ENCODE results near the gene LMAN2L.
"Not testable (repeated sequence)": the region's sequence is repeated elsewhere in the genome, so short reads cannot be mapped to it uniquely, and the experiment has no call there.

The LMAN2L gene

DNA sequence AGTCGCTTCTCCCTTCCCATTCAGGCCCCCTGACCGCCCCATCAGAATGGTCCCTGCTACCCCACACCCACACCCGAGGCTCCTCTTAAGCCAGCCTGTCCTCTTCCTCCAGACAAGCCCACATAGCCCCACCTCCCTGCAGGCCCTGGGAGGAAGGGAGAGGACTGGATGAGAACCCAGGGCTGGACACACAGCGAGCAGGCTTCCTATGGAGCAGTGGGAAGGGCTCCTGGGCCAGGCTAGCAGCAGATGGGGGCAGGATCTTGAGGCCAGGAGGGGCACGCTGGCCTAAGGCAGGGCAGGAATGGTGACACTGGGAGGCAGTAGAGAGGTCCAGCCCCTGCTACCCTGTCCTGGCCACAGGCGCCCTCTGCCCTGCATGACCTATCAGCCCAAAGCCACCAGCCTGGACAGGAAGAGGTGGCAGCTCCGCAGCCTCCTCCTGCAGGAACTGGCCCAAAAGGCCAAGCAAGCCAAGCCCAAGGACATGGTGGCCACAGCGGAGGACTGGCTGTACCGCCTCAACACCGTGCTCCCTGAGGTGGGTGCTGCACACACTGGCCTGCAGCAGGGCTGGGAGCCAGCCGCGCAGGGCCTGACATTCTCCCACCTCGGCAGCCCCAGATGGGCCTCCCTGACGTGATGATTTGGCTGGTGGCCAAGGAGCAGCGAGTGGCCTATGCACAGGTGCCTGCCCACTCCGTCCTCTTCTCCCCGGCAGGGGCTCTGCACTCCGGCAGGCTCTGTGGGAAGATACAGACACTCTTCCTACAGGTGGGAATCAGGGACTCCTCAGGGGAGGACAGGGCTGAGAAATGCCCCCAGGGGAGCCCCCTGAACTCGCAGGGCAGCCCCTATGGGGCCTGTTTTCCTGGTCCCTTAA lies 54.0 kb downstream of the LMAN2L start:
- no peak for DNase-seq

DNA sequence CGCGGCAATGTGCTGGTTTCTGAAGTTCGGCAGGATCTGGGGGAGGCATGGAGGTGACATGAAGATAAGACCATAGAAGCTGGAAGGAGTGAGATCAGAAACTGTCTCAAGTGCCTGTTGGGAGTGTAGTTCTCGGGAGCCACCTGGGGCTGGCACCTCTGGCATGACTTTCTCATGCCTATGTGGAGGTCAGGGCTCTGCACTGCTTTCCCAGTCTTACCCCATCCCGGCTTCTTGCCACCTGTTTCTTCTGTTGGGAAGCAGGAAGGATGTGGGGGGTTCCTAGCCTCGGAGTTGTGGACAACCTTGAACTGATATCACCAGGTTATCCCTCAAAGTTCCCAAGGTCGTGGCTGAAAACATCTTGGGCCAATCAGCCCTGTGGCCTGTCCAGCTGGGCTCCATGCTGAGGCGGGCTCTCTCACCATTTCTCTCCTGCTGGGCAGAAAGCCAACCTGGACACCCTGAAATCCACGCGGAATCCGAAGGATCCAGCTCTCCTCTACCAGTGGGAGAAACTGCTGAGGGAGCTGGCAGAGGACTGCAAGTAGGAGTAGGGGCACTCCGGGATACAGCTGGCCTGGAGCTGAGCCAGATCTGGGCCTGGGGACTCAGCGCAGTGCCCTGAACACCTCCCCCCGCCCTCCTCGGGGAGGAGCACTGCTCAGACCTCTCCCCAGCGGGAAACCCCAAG lies 54.8 kb downstream of the LMAN2L start:
- DNase-seq = no peak

DNA sequence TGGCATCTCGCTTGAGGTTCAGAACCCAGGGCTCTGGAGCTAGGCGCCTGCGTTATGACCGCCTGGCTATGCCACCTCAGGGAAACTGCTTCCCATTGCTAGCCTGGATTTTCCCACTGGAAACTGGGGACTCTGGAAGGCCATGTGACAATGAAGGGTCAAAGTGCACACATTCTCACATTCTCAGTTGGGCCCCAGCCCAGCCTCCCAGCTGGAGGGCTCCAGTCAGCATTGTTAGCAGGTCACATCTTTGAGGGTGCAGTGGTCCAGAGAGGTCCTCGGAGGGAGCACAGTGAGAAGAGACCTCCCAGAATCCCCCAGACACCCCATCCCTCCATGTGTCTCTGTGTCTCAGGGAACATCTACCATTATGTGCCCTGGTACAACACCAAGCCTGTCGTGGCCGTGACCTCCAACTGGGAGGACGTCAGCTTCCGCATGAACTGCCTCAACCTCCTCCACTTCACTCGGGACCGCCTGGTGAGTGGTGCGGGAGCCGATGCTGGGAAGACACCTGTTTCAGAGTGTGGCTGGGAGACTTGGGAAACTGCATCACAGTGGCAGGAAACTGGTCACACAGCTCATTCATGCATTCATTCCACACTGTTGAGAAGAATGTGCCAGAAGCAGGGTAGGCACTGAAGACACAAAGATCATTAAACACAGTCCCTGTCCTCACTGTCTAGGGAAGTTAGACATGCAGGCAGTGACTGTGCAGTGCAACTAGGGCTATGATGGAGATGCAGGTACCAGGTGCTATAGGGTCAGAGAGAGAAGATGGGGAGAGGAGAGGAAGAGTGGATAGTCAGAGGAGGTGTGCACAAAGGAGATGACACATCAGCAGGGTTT lies 55.7 kb downstream of the LMAN2L start:
- DNase-seq = no peak

DNA sequence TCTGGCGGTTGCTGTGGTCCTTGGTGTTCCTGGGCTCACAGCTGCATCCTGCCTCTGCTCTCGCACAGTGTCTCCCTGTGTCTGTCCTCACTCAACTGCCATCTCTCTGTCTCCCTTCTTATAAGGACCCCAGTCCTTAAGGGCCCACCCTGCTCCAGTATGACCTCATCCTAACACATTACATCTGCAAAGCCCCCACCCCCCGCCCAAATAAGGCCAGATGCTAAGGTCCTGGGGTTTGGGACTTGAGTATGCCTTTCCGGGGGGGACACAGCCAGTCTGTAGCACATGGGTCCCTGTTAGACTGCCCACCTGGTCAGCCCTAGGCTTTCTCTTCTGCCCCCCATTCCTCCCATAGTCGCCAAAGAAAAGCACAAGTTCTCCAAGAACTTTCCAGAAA lies 56.6 kb downstream of the LMAN2L start:
- DNase-seq = no peak

DNA sequence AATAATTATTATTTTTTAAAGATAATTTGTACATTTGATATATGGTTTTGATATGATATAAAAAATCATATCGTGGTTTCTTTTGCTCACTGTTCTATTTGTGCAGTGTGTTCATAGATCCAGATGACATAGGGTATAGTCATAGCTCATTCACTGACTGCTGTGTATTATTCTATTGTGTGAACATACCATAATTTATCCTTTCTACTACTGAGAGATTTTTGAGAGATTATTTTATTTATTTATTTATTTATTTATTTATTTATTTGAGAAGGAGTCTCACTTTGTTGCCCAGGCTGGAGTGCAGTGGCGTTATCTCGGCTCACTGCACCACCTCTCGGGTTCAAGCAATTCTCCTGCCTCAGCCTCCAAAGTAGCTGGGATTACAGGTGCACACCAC lies 58.3 kb downstream of the LMAN2L start:
- DNase-seq = no peak

DNA sequence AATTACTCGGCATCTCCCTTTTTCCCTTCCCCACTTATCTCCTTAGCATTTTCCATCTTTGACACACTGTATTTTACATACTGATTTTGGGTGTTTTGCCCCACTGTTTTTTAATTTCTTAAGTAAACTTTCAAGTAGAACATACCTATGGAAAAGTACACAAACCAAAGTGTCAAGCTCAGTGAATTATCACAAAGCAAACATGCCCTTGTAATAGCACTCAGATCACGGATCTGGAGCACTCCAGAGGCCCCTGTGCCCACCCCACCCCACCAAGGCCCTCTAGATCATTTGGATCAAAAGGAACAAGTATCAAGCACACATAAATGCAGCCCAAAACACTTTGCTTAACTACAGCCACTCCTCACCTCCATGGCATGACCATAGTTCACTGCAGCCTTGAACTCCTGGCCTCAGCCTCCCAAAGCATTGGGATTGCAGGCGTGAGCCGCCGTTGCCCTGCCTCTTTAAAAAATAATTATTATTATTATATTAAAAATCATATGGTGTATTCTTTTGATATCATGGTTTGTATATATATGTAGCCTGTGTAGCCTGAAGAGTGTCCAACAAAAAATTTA lies 59.2 kb downstream of the LMAN2L start:
- DNase-seq = no peak

DNA sequence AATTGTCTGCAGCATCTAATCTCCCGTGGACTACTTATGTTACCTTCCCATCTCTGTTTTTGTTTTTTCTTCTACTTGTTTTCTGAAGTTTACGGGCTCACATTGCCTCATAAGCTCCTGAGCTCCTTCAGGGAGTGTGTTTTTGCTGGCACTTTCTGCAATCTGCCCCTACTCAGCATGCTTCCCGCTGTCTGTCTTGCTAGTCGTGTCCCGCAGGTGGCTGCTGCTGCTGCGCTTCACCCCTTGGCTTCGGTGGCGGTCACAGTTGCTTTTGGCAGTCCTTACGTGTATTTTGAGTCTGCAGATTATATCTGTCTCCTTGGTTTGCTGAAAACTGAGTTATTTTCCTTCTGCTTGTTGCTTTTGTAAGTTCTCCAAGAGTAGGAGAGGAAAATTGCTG lies 60.0 kb downstream of the LMAN2L start:
- no peak for DNase-seq

DNA sequence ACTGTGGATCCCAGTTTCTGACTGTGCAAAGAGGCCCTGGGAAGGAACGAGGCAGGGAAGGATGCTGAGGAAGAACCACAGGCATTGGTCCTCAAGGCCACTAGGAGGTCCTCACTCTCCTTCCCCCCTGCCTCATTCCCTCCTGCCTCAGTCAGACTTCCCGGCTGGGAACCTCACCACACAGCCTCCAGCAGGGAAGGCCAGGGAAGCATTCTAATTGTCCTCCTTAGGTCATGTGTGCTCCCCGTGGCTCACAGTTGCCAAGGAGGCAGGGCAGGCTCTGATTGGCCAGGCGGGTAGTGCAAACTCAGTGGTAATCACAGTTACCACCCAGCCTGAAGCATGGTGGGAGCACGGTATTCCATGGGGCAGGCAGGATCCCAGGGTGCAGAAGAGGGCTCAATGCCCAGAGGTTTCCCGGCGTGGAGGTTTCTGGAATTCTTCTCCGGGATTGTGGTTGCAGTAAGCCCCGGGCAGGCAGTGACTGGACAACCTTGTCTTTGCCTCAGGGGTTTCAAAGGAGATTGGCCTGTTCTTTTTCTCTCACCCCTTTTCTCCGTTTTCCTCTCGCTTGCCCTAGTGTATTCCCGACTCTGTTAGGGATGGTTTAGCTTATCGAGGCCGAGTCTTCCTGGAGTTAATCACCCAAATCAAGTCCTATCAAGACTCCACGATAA lies 70.2 kb downstream of the LMAN2L start:
- DNase-seq = no peak

DNA sequence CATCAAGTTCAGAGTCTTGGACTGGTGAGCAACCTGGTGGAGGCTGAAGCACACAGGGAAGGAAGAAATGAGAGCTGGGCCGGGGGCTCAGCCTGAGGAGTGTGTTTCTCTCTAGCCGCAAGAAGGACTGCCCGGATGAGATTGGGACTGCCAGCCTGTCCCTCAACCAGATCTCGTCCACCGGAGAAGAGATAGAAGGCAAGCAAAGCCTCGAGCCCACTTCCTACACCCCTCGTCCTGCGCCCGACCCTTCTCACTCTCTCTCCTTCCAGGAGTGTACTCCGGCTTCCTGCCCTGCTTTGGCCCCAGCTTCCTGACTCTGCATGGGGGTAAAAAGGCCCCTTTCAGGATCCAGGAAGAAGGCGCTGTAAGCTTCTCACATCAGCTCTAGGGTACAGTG lies 71.1 kb downstream of the LMAN2L start:
- no peak for DNase-seq

DNA sequence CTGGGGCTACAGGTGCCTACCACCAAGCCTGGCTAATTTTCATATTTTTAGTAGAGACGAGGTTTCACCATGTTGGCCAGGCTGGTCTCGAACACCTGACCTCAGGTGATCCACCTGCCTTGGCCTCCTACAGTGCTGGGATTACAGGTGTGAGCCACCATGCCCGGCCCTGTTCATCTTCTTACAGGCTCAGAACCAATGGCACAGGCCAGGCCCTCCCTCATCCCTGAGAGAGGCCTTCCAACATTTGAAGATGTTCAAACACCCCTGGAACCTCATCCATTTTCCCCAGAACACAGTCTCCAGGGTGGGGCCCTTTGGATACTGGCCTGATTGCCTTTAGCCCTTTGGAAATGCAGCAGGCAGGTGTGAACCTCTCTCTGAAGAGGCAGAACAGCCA lies 74.1 kb downstream of the LMAN2L start:
- DNase-seq = not testable (repeated sequence)

DNA sequence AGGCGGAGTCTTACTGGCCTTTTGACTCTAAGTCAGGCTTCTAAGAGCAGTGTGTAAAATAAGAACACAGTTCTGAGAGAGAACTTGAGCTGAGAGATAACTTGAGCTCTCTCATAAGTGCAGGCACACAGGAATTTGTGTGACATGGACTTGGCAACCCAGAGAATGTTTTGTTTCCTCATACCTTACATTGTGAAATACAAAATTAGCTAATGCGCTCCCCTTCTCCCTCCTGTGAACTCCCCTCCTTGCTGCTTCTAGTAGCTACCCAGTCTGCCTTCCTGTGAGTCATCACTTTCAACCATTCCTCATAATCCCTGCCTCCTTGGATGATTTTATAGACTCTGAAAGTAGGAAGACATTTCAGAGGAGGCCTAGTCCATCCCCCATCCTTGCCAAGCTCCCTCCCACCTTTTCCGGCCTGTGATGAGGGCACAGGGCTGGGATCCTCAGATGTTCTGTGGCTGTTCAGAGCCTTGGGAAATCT lies 74.7 kb downstream of the LMAN2L start:
- DNase-seq = no peak

DNA sequence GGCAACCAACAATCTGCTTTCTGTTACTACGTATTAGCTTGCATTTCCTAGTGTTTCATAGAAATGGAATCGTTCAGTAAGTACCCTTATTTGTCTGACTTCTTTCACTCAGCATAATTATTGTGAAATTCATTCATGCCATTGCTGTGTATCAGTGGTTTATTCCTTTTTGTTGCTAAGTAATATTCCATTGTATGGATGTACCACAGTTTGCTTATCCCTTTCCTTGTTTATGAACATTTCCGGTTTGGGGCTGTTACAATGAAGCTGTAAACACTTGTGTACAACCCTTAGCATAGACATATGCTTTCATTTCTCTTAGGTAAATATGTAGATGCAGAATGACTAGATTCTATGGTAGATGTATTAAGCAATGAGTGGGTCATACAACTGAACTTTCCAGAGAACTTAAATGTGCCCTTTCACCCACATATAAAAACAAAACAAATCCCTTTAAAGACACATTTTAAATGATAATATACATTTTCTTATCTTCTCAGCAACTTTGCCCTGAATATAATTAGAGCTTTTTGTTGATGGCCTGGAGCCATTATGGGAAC lies 75.4 kb downstream of the LMAN2L start:
- DNase-seq = no peak

DNA sequence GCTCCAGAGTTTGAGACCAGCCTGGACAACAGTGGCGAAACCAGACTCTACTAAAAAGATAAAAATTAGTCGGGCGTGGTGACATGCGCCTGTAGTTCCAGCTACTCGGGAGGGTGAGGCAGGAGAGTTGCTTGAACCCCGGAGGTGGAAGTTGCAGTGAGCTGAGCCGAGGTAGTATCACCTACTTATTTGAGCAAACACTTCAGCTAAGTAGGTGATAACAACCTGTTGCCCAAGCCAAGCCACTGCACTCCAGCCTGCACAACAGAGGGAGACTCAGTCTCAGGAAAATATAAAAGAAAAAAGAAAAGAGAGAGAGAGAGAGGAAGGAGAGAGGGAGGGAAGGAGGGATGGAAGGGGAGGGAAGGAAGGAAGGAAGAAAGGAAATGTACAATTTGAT lies 76.0 kb downstream of the LMAN2L start:
- no peak for DNase-seq

DNA sequence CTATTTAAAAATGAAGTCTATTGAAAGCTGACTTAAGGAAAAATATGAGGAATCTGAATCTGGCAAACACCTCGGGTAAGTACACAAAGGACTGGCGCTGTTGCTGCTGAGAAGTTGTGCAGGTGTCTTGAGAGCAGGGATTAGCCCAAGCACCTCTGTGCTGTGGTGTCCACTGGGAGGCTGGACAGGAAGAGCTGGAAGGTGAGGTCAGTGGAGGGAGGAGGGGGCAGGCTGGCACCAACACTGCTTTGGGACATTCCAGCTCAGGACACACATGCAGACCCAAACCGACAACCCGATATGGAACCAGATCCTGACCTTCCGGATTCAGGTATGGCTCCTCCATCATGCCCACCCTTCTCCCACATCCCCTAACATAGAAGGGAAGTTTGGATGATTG lies 76.7 kb downstream of the LMAN2L start:
- DNase-seq = no peak

DNA sequence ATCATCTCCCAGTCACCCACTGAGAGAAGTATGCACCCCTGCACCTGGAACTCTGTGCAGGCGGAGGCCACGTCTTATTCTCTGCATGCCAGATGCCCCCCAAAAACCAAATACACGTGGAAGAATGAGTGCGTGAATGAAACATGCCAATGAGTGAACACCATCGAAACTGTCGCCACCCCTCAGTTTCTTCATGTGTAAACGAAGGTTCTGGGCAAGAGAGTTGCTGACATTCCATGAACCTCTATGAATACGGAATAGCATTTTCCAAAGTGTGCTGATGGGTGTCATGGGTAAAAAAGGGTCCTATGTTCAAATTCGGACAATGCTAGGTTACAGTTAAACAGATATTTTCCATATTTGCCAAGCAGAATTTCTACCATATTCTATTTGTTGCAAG lies 77.5 kb downstream of the LMAN2L start:
- DNase-seq = no peak

DNA sequence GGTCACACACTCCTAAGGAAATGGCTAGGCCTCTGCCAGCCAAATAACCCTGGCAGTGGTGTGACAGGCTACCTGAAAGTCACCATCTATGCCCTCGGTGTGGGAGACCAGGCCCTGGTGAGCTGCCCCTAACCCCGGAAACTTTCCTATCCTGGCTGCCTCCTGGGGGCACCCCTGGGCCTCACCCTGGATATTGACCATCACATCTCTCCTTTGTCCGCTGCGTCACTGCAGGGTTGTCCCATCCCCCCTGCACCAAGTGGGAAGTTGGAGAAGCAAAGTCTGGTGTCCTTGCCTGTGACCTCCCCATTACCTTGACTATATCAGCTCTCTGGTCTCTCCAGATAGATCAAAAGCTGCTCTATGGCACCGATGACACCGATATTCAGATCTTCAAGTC lies 78.5 kb downstream of the LMAN2L start:
- no peak for DNase-seq

DNA sequence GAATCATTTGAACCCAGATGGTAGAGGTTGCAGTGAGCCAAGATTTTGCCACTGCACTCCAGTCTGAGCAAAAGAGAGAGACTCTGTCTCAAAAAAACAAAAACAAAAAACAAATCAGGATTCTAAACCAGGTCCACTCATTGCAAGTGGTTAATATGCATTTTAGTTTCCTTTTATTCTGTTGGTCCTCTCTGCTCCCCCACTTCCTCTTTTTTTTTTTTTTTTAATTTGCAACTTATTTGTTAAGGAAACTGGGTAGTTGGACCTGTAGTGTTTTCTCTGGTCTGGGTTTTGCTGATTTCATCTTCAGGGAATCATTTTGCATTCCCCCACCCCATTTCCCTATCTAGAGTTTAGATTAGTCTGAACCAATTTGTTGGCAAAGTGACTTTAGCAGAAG lies 83.3 kb downstream of the LMAN2L start:
- no peak for DNase-seq

Measured in hippocampal formation (tissue), 2 donors.